Esophagus squamous epithelium (tissue), 5 donors: ENCODE results near the gene NAT9. TPM values are rescaled to one million over a fixed set of nuclear protein-coding genes. Genes with fewer than 3 reads are reported as not detected.
A peak's percentile ranks its signal among the peaks of the same experiment; 100 is the strongest.

ENCODE experiments used
- DNase-seq: peaks from one replicate; lab custom pipeline; 2025; lab: John Stamatoyannopoulos, UW
- H3K27ac ChIP-seq, 4 donors: fragments of 200-600 bp; sonication (generic); one replicate each; pipeline ENCODE4 v1.5.1; 2016 to 2019; ENCODE audit warnings: mild to moderate bottlenecking in 1 of 4
- H3K27me3 ChIP-seq, 4 donors: fragments of 200-600 bp; sonication (generic); 1 replicate in 3 of 4; 2 replicates in 1 of 4; pipeline versions ENCODE4 v1.5.1 to v1.6.0; 2017 to 2021; ENCODE audit warnings: antibody characterized with exemption in 1 of 4
- H3K36me3 ChIP-seq, 3 donors: fragments of 200-600 bp; sonication (generic); one replicate each; pipeline ENCODE4 v1.5.1; 2016 to 2019
- H3K4me1 ChIP-seq, 3 donors: fragments of 200-600 bp; sonication (generic); one replicate each; pipeline ENCODE4 v1.5.1; 2017 to 2019
- H3K4me3 ChIP-seq, 4 donors: fragments of 200-600 bp; sonication (generic); 1 replicate in 3 of 4; 2 replicates in 1 of 4; pipeline ENCODE4 v1.5.1; 2016 to 2019; ENCODE audit warnings: mild to moderate bottlenecking in 2 of 4, moderate library complexity in 1 of 4
- H3K9me3 ChIP-seq, 3 donors: fragments of 200-600 bp; sonication (generic); one replicate each; pipeline ENCODE4 v1.5.1; 2016 to 2019
- CTCF ChIP-seq, 6 experiments: fragments of 450-650 bp in 4 of 6; fragments of 200-600 bp in 2 of 6; sonication (generic) in 2 of 6; IDR thresholded peaks; one replicate each; pipeline ENCODE4 v1.5.1; 2016 to 2019; ENCODE audit warnings: antibody characterized with exemption in 6 of 6, mild to moderate bottlenecking in 4 of 6, moderate library complexity in 4 of 6
- POLR2A ChIP-seq, 4 donors: fragments of 450-650 bp; IDR thresholded peaks; one replicate each; pipeline ENCODE4 v1.6.1; 2017; ENCODE audit warnings: antibody characterized with exemption in 4 of 4, mild to moderate bottlenecking in 4 of 4, moderate library complexity in 3 of 4
- WGBS, 2 donors: methylation state at CpG; one replicate each; pipeline ENCODE4 v1.1.5; 2018; 5-methylcytosine and 5-hydroxymethylcytosine counted together
- intact Hi-C: fragments of 100-400 bp; cut with DNase I; formaldehyde crosslinking; loops from one replicate; pipeline ENCODE4 v1.15.0; 2022
- total RNA-seq, 4 donors: library from RNA; depleted of rRNA; stranded (reverse); fragments of >200 nt; gene quantifications; one replicate each; pipeline ENCODE4 v1.1.0, GENCODE V29; 2016
- donor health status: DM: yes; HTN: yes; CAD: no.

NAT9 gene
- total RNA-seq, 4 donors from 2014 or later, result 17.3 to 29.8 (median 24.5) TPM

- H3K27ac ChIP-seq, result peak overlapping the region; percentile 90 to 96 (median 94)
- intact Hi-C loops, result no loop called here
- WGBS, 2 donors, result 18 to 43% methylated on average over 5 to 9 of the region's 13 CpGs
- peaks cover 0 to 20% (median 0%) of the 10 kb centered on the region in 3 donors for H3K36me3 ChIP-seq
- DNase-seq, result no peak
- H3K4me1 ChIP-seq, result peaks cover 44 to 95% (median 62%) of the 10 kb centered on the region in 3 donors
- H3K4me3 ChIP-seq, result peak overlapping the region; percentile 86 to 99 (median 93)
- H3K9me3 ChIP-seq, result no peaks in the 10 kb centered on the region
- TF ChIP-seq CTCF (IDR thresholded peaks at IDR 0.05), result no peak
- TF ChIP-seq POLR2A (IDR thresholded peaks at IDR 0.05), result peak in 1 of 4 donors; percentile 30
- no peaks in the 10 kb centered on the region for H3K27me3 ChIP-seq
Measured at GRCh38 chr17:74750327-74751069, 25.6 kb downstream of the NAT9 start.

GRCh38 chr17:74750039-74750326, 26.2 kb downstream of the NAT9 start:
- no peak for DNase-seq
- Histone ChIP-seq H3K27ac (peak overlapping the region; percentile 90 to 96 (median 94)), H3K4me1 (peaks cover 43 to 95% (median 61%) of the 10 kb centered on the region in 3 donors), H3K4me3 (peak overlapping the region; percentile 86 to 99 (median 93)), H3K27me3 (no peaks in the 10 kb centered on the region), H3K36me3 (peaks cover 0 to 15% (median 0%) of the 10 kb centered on the region in 3 donors), H3K9me3 (no peaks in the 10 kb centered on the region)
- TF ChIP-seq POLR2A (IDR thresholded peaks at IDR 0.05) (no peak), CTCF (IDR thresholded peaks at IDR 0.05) (no peak)
- 21 to 28% methylated on average over 6 of the region's 6 CpGs for WGBS, 2 donors
- intact Hi-C loops, result no loop called here

GRCh38 chr17:74749279-74750038, 26.7 kb downstream of the NAT9 start:
- peak overlapping the region; percentile 86 to 99 (median 93) for H3K4me3 ChIP-seq
- H3K27ac ChIP-seq, result peak overlapping the region; percentile 90 to 96 (median 94)
- intact Hi-C loops, result no loop called here
- H3K9me3 ChIP-seq, result no peaks in the 10 kb centered on the region
- WGBS, 2 donors, result 0 to 2% methylated on average over 2 to 10 of the region's 46 CpGs
- DNase-seq, result no peak
- peaks cover 0 to 13% (median 0%) of the 10 kb centered on the region in 3 donors for H3K36me3 ChIP-seq
- H3K4me1 ChIP-seq, result peaks cover 38 to 95% (median 58%) of the 10 kb centered on the region in 3 donors
- TF ChIP-seq POLR2A (IDR thresholded peaks at IDR 0.05) (no peak), CTCF (IDR thresholded peaks at IDR 0.05) (no peak)
- no peaks in the 10 kb centered on the region for H3K27me3 ChIP-seq

GRCh38 chr17:74748529-74749278, 27.4 kb downstream of the NAT9 start, which contains the start of gene NHERF1:
Gene NHERF1 (plus strand): TSS chr17:74748628. CDS start chr17:74748847, 219 bp downstream.
- H3K36me3 ChIP-seq, result peaks cover 0 to 13% (median 0%) of the 10 kb centered on the region in 3 donors
- no peaks in the 10 kb centered on the region for H3K27me3 ChIP-seq
- TF ChIP-seq CTCF (IDR thresholded peaks at IDR 0.05) (peak in 3 of 6 experiments; percentile 8 to 44 (median 16)), POLR2A (IDR thresholded peaks at IDR 0.05) (peak in 3 of 4 donors; percentile 95 to 98 (median 97))
- peak within 1 kb of the TSS; percentile 90 to 96 (median 94) for H3K27ac ChIP-seq
- intact Hi-C loops, result no loop called here
- peaks cover 36 to 93% (median 53%) of the 10 kb centered on the region in 3 donors for H3K4me1 ChIP-seq
- DNase-seq, result peak; percentile 71
- 0% methylated on average over 7 of the region's 90 CpGs for WGBS, 2 donors
- peak within 1 kb of the TSS; percentile 86 to 99 (median 93) for H3K4me3 ChIP-seq
- H3K9me3 ChIP-seq, result no peaks in the 10 kb centered on the region
